Upper lobe of left lung (tissue), 6 donors: ENCODE results near the gene MON1B. TPM values are rescaled to one million over a fixed set of nuclear protein-coding genes. Genes with fewer than 3 reads are reported as not detected.

ENCODE experiments used
- ATAC-seq, 2 donors: fragments of 200-7000 bp; cut with Tn5 transposase; one replicate each; pipeline ENCODE4 v1.9.1; 2022; ENCODE audit warnings: mild to moderate bottlenecking in 2 of 2, moderate library complexity in 2 of 2; ENCODE audit not compliant: low FRiP score in 2 of 2
- DNase-seq, 2 donors: peaks; one replicate each; pipeline ENCODE4 v3.0.0-alpha.2; 2019 to 2020
- H3K27ac ChIP-seq, 4 donors: fragments of 200-600 bp; sonication (generic); one replicate each; pipeline ENCODE4 v1.5.1; 2016 to 2019
- H3K27me3 ChIP-seq, 4 donors: fragments of 200-600 bp; sonication (generic); one replicate each; pipeline ENCODE4 v1.5.1; 2017 to 2019
- H3K36me3 ChIP-seq, 4 donors: fragments of 200-600 bp; sonication (generic); one replicate each; pipeline ENCODE4 v1.5.1; 2016 to 2019
- H3K4me1 ChIP-seq, 4 donors: fragments of 200-600 bp; sonication (generic); one replicate each; pipeline ENCODE4 v1.5.1; 2018 to 2019
- H3K4me3 ChIP-seq, 4 donors: fragments of 200-600 bp; sonication (generic); one replicate each; pipeline ENCODE4 v1.5.1; 2017 to 2019; ENCODE audit warnings: mild to moderate bottlenecking in 2 of 4, moderate library complexity in 1 of 4
- H3K9me3 ChIP-seq, 4 donors: fragments of 200-600 bp; sonication (generic); one replicate each; pipeline ENCODE4 v1.5.1; 2018 to 2019
- EP300 ChIP-seq, 4 donors: sonication (generic); formaldehyde crosslinking; IDR thresholded peaks; one replicate each; pipeline ENCODE4 v1.5.1; 2017; ENCODE audit warnings: antibody characterized with exemption in 4 of 4, control low read depth in 2 of 4
- POLR2A ChIP-seq, 4 donors: fragments of 450-650 bp; IDR thresholded peaks; one replicate each; pipeline ENCODE4 v1.5.1; 2016 to 2017; ENCODE audit warnings: antibody characterized with exemption in 4 of 4, mild to moderate bottlenecking in 2 of 4
- POLR2AphosphoS5 ChIP-seq, 2 donors: sonication (generic); formaldehyde crosslinking; IDR thresholded peaks; one replicate each; pipeline ENCODE4 v1.5.1; 2017; ENCODE audit warnings: antibody characterized with exemption in 2 of 2
- WGBS, 2 donors: methylation state at CpG; one replicate each; pipeline ENCODE4 v1.1.5; 2017 to 2018; 5-methylcytosine and 5-hydroxymethylcytosine counted together
- total RNA-seq, 6 donors: library from RNA; depleted of rRNA in 4 of 6; stranded (reverse); fragments of >200 nt in 4 of 6; gene quantifications; one replicate each; pipeline versions ENCODE4 v1.1.0 to v1.2.1, GENCODE V29; 2016 to 2021
- TF ChIP-seq, protein P1 (sequence below), 6 experiments: fragments of 450-650 bp in 4 of 6; fragments of 200-600 bp in 2 of 6; sonication (generic) in 2 of 6; IDR thresholded peaks; one replicate each; pipeline ENCODE4 v1.5.1; 2016 to 2019; ENCODE audit warnings: antibody characterized with exemption in 6 of 6
- donor health status: DM: no; HTN: no; CAD: no; lungs with moderate emphysema.
- donor health status: DM: no; HTN: yes; CAD: no; lungs with severe emphysema.

The MON1B gene
- total RNA-seq, 6 donors from 2014 or later, result 32.1 to 75.2 (median 52.5) TPM

DNA sequence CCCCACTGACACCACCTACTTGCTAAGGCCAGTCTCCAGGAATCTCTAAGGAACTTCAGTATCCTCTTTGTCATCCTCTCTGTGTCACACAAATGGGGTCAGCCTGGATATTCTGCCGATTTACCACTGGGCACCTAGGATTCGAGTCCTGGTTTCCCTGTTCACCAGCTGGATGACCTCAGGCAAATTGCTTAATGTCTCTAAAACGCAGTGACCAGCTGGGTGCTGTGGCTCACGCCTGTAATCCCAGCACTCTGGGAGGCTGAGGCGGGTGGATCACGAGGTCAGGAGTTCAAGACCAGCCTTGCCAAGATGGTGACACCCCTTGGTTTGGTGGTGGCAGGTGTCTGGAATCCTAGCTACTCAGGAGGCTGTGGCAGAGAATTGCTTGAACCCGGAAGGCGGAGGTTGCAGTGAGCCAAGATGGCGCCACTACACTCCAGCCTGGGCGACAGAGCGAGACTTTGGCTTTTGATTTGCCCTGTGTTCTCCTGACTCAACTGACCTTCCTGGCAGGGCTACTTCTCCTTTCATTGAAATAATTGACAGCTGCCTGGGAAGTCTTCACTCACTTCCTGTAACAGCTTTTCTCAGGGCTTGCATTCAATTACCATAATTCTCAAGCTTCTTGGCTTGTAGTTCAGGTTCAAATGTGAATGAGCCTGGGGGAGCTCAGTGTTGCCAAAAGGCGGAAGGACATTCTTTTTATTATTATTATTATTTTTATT lies 23.6 kb downstream of the MON1B start:
- Histone ChIP-seq H3K27ac (no peak overlapping the region), H3K36me3 (no peaks in the 10 kb centered on the region), H3K4me1 (peaks cover 0 to 24% (median 15%) of the 10 kb centered on the region in 4 donors), H3K4me3 (no peak overlapping the region), H3K27me3 (no peaks in the 10 kb centered on the region), H3K9me3 (no peaks in the 10 kb centered on the region)
- DNase-seq, result no peak
- ATAC-seq, result no peak
- TF ChIP-seq, protein P1, sequence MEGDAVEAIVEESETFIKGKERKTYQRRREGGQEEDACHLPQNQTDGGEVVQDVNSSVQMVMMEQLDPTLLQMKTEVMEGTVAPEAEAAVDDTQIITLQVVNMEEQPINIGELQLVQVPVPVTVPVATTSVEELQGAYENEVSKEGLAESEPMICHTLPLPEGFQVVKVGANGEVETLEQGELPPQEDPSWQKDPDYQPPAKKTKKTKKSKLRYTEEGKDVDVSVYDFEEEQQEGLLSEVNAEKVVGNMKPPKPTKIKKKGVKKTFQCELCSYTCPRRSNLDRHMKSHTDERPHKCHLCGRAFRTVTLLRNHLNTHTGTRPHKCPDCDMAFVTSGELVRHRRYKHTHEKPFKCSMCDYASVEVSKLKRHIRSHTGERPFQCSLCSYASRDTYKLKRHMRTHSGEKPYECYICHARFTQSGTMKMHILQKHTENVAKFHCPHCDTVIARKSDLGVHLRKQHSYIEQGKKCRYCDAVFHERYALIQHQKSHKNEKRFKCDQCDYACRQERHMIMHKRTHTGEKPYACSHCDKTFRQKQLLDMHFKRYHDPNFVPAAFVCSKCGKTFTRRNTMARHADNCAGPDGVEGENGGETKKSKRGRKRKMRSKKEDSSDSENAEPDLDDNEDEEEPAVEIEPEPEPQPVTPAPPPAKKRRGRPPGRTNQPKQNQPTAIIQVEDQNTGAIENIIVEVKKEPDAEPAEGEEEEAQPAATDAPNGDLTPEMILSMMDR (IDR thresholded peaks at IDR 0.05), result no peak
- no peak for TF ChIP-seq POLR2A (IDR thresholded peaks at IDR 0.05)
- no peak for TF ChIP-seq EP300 (IDR thresholded peaks at IDR 0.05)
- peak in 1 of 2 donors; percentile 21 for TF ChIP-seq POLR2AphosphoS5 (IDR thresholded peaks at IDR 0.05)
- WGBS, 2 donors, result 80 to 91% methylated on average over 5 to 12 of the region's 12 CpGs

DNA sequence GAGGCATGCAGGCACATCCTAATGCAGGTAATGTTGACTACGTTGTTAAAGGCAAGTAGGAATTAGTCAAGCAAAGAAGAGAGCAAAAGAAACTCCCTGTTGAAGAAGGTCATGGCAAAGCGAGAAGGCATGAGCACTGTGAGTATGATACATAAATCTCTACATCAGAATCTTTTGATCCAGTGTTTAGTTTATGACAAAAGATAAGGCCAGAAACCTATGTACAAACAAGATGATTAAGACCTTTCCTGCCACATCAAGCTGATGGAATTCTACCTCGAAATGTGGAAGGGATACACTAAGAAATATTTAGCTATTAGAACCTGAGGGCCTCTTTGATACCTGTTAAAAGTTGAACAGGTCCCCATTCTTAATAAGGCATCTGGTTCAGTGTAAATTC lies 28.4 kb downstream of the MON1B start:
- WGBS, 2 donors, result 74 to 81% methylated on average over 3 of the region's 3 CpGs
- no peaks in the 10 kb centered on the region for H3K36me3 ChIP-seq

DNA sequence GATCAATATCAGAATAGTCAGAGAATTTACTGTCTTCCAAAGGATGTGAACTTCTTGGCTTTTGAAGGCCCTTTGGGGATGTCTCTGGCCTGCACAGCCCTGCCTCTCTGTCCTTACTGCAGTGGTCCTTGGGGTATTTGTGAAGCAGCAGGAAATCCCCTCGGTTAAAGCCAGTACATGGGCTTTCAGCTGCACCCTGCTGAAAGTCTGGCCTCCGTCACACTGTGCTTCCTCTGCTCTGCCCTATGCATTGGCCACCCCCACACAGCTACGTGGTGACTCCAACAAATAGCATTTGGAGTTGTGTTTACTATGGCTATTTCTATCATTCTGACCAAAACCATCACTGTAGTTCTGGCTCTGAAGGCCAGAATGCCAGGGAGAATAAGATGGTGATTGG lies 29.4 kb downstream of the MON1B start:
- TF ChIP-seq, protein P1 (IDR thresholded peaks at IDR 0.05), result no peak
- TF ChIP-seq EP300 (IDR thresholded peaks at IDR 0.05), result no peak
- TF ChIP-seq POLR2AphosphoS5 (IDR thresholded peaks at IDR 0.05), result no peak
- no peak for TF ChIP-seq POLR2A (IDR thresholded peaks at IDR 0.05)
- no peaks in the 10 kb centered on the region for H3K36me3 ChIP-seq
- 54 to 67% methylated on average over 3 of the region's 3 CpGs for WGBS, 2 donors
- H3K4me1 ChIP-seq, result no peaks in the 10 kb centered on the region
- no peaks in the 10 kb centered on the region for H3K27me3 ChIP-seq
- no peak overlapping the region for H3K27ac ChIP-seq
- ATAC-seq, result no peak
- H3K4me3 ChIP-seq, result no peak overlapping the region
- H3K9me3 ChIP-seq, result no peaks in the 10 kb centered on the region
- no peak for DNase-seq

More for the DNA sequence above, 28.4 kb downstream of the MON1B start:
- Histone ChIP-seq H3K27ac (no peak overlapping the region), H3K4me3 (no peak overlapping the region), H3K9me3 (no peaks in the 10 kb centered on the region), H3K27me3 (no peaks in the 10 kb centered on the region), H3K4me1 (peaks cover 0 to 4% (median 0%) of the 10 kb centered on the region in 4 donors)
- no peak for DNase-seq
- no peak for ATAC-seq
- TF ChIP-seq POLR2AphosphoS5 (IDR thresholded peaks at IDR 0.05) (no peak), POLR2A (IDR thresholded peaks at IDR 0.05) (no peak), EP300 (IDR thresholded peaks at IDR 0.05) (no peak)
- TF ChIP-seq, protein P1 (IDR thresholded peaks at IDR 0.05), result no peak

DNA sequence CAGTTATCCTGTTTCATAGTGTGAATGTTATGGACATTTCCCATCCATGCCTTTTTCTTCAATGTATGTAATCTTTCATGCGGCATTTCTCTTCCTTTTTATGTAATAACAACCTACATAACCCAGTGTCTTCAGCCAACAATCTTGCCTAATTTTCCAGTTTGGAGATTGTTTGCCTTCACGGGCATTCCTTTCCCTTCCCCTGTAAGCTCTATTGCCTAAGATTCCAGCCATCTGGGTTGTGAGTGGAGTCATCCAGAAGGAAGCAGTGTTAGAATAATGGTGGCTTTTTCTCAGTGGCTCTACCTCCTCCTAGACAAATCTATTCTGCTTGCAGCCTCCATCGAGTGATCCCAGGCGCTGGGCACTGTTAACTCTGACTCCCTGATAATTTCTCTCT lies 30.5 kb downstream of the MON1B start:
- no peaks in the 10 kb centered on the region for H3K36me3 ChIP-seq
- H3K27ac ChIP-seq, result no peak overlapping the region
- TF ChIP-seq, protein P1 (IDR thresholded peaks at IDR 0.05), result no peak
- TF ChIP-seq POLR2A (IDR thresholded peaks at IDR 0.05) (no peak), POLR2AphosphoS5 (IDR thresholded peaks at IDR 0.05) (no peak), EP300 (IDR thresholded peaks at IDR 0.05) (no peak)
- DNase-seq (no peak), ATAC-seq (no peak)
- H3K9me3 ChIP-seq, result no peaks in the 10 kb centered on the region
- no peaks in the 10 kb centered on the region for H3K27me3 ChIP-seq
- no peaks in the 10 kb centered on the region for H3K4me1 ChIP-seq
- 79 to 82% methylated on average over 4 of the region's 4 CpGs for WGBS, 2 donors
- H3K4me3 ChIP-seq, result no peak overlapping the region

DNA sequence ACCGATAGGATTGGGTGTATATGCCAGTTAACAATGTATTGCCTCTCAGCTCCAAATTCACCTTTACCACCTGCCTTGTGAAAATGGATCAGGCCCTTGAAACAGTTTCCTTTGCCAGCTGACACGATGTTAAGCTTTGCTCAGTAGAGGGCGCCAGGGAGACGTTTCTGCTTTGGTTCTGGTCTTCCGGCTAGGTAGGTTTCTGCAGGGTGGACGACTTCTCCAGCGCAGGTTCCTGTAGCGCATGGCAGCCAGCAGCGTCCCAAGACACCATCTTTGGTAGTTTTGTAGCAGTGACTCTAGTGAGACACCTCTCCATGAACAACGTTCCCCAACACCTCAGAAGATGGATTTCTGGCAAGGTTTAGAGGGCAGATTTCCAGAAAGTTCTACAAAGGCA lies 32.2 kb downstream of the MON1B start:
- DNase-seq (no peak), ATAC-seq (no peak)
- 66% methylated on average over 10 of the region's 10 CpGs for WGBS, 2 donors
- Histone ChIP-seq H3K27ac (no peak overlapping the region), H3K4me3 (no peak overlapping the region), H3K9me3 (no peaks in the 10 kb centered on the region), H3K36me3 (no peaks in the 10 kb centered on the region), H3K4me1 (no peaks in the 10 kb centered on the region), H3K27me3 (no peaks in the 10 kb centered on the region)
- TF ChIP-seq POLR2AphosphoS5 (IDR thresholded peaks at IDR 0.05) (no peak), POLR2A (IDR thresholded peaks at IDR 0.05) (no peak), EP300 (IDR thresholded peaks at IDR 0.05) (no peak)
- TF ChIP-seq, protein P1 (IDR thresholded peaks at IDR 0.05), result no peak
